DND-41 (cell line): ENCODE results near the gene CEP41.

Source experiments
- ATAC-seq: fragments of 200-7000 bp; cut with Tn5 transposase; 3 replicates; pipeline ENCODE4 v1.9.1; 2021; ENCODE audit warnings: low read depth; ENCODE audit not compliant: insufficient read depth
- DNase-seq: peaks from one replicate; pipeline ENCODE4 v3.0.0-alpha.2; 2020
- H2AFZ ChIP-seq: 2 replicates; pipeline ENCODE4 v1.6.0; 2012; ENCODE audit warnings: low read depth, low read length
- H3K27ac ChIP-seq: 2 replicates; pipeline ENCODE4 v1.5.1; 2012; ENCODE audit warnings: low read length, inconsistent platforms
- H3K27me3 ChIP-seq: fragments of 200-600 bp; sonication (generic); 2 replicates; pipeline ENCODE4 v1.6.0; 2012; ENCODE audit warnings: low read length, mild to moderate bottlenecking, inconsistent platforms; ENCODE audit not compliant: insufficient read depth, poor library complexity
- H3K36me3 ChIP-seq: 2 replicates; pipeline ENCODE4 v1.5.1; 2012; ENCODE audit warnings: low read length, inconsistent platforms; ENCODE audit not compliant: insufficient read depth
- H3K4me1 ChIP-seq: 2 replicates; pipeline ENCODE4 v1.5.1; 2012; ENCODE audit warnings: mild to moderate bottlenecking, low read length; ENCODE audit not compliant: insufficient read depth
- H3K4me2 ChIP-seq: 2 replicates; pipeline ENCODE4 v1.6.0; 2012; ENCODE audit warnings: mild to moderate bottlenecking, moderate library complexity, low read length, inconsistent platforms; ENCODE audit not compliant: insufficient read depth
- H3K4me3 ChIP-seq, 2 experiments: fragments of 200-600 bp in 1 of 2; shearing (Covaris generic) in 1 of 2; 2 replicates each; pipeline ENCODE4 v1.5.1; 2012 to 2016; ENCODE audit warnings: inconsistent platforms in 2 of 2, low read length in 2 of 2, mild to moderate bottlenecking in 2 of 2, low read depth in 1 of 2, moderate library complexity in 1 of 2
- H3K79me2 ChIP-seq: 2 replicates; pipeline ENCODE4 v1.6.0; 2012; ENCODE audit warnings: low read length, inconsistent platforms; ENCODE audit not compliant: insufficient read depth
- H3K9ac ChIP-seq: 2 replicates; pipeline ENCODE4 v1.6.0; 2012; ENCODE audit warnings: low read depth, mild to moderate bottlenecking, inconsistent platforms, low read length, moderate library complexity
- H3K9me3 ChIP-seq: 2 replicates; pipeline ENCODE4 v1.5.1; 2012; ENCODE audit warnings: low read length, moderate library complexity, mild to moderate bottlenecking, inconsistent platforms; ENCODE audit not compliant: insufficient read depth, severe bottlenecking
- H4K20me1 ChIP-seq: 2 replicates; pipeline ENCODE4 v1.6.0; 2012; ENCODE audit warnings: low read length; ENCODE audit not compliant: insufficient read depth
- EZH2 ChIP-seq: IDR thresholded peaks from 3 replicates; pipeline ENCODE4 v1.6.1; 2012; ENCODE audit warnings: borderline replicate concordance, low read depth, mild to moderate bottlenecking, moderate library complexity, low read length, inconsistent platforms; ENCODE audit not compliant: severe bottlenecking
- TF ChIP-seq, protein P1 (sequence below): IDR thresholded peaks from 2 replicates; pipeline ENCODE4 v1.5.1; 2012; ENCODE audit warnings: borderline replicate concordance, low read length, moderate library complexity, mild to moderate bottlenecking; ENCODE audit not compliant: poor library complexity, severe bottlenecking; ENCODE audit errors: extremely low read depth

The CEP41 gene

DNA sequence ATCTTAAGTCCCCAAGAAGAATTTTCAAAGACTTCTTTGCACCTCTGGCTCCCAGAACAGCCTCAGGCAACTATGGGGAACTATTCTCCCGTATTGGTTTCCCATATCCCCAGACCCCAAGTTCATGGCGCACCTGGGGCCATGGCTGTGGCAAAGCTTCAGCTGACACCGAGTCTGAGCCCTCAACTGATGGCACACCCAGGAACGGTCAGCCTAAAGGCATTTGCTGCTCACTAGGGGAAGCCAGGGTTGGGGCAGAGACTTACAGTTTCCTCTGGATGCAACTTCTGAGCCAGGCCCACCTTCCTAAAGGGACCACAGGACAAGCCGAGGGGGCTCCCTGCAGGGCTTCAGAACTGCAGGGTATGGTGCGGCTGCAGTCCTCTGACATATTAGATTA lies 74.3 kb downstream of the CEP41 start:
- Histone ChIP-seq H4K20me1 (no peaks in the 10 kb centered on the region), H3K27me3 (no peaks in the 10 kb centered on the region), H3K27ac (no peak overlapping the region), H3K36me3 (no peaks in the 10 kb centered on the region), H3K4me1 (no peaks in the 10 kb centered on the region), H3K4me2 (no peak overlapping the region), H3K4me3 (no peak overlapping the region), H3K79me2 (no peaks in the 10 kb centered on the region), H2AFZ (no peak overlapping the region), H3K9me3 (no peaks in the 10 kb centered on the region), H3K9ac (no peak overlapping the region)
- DNase-seq (no peak), ATAC-seq (no peak)
- TF ChIP-seq, protein P1, sequence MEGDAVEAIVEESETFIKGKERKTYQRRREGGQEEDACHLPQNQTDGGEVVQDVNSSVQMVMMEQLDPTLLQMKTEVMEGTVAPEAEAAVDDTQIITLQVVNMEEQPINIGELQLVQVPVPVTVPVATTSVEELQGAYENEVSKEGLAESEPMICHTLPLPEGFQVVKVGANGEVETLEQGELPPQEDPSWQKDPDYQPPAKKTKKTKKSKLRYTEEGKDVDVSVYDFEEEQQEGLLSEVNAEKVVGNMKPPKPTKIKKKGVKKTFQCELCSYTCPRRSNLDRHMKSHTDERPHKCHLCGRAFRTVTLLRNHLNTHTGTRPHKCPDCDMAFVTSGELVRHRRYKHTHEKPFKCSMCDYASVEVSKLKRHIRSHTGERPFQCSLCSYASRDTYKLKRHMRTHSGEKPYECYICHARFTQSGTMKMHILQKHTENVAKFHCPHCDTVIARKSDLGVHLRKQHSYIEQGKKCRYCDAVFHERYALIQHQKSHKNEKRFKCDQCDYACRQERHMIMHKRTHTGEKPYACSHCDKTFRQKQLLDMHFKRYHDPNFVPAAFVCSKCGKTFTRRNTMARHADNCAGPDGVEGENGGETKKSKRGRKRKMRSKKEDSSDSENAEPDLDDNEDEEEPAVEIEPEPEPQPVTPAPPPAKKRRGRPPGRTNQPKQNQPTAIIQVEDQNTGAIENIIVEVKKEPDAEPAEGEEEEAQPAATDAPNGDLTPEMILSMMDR = no peak
- TF ChIP-seq EZH2 = no peak

DNA sequence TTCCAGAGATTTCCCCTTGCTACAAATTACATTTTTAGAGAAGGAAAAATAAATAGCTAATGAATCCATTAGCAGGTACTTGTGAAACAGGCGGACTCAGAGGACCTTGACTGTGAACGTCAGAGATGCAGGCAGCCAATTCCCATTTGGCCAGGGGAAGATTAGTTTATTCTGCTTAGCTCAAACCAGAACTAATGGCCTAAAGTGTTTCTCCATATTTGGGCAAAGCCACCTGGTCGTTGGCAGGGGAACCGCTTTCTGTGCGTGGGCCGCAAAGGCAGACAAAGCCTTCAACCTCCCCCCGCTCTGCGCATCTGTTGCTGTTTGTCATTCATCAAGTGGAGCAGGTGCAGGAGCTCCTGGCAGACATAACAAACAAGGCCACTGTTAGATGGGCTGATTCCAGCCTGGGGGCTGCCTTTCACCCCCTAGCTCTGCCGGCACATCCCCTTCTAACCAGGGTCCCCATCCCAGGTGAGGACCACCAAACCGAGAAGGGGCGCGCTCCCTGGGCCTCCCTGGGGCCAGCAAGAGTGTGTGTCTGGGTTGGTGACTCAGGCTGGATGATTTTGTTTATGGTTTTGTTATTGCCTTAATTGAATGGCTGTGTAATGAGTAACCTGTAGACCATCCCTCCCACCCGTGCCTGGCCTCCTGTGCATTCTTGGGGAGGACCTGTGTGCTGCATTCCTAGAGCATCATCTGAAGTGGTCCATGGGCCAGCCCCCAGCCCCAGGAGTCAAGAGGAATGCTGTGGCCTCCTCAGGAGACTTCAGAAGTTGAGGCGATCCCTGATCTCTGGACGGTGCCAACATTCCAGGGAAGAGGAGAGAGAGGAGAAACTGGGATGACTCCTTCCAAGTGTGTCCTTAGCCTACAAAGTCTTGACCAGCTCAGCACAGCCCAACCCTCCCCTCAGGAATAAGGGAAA lies 75.0 kb downstream of the CEP41 start:
- Histone ChIP-seq H4K20me1 (no peaks in the 10 kb centered on the region), H3K4me3 (no peak overlapping the region), H3K27ac (no peak overlapping the region), H3K4me2 (no peak overlapping the region), H2AFZ (no peak overlapping the region), H3K4me1 (no peaks in the 10 kb centered on the region), H3K36me3 (no peaks in the 10 kb centered on the region), H3K27me3 (no peaks in the 10 kb centered on the region), H3K79me2 (no peaks in the 10 kb centered on the region), H3K9me3 (no peaks in the 10 kb centered on the region), H3K9ac (no peak overlapping the region)
- no peak for TF ChIP-seq EZH2
- TF ChIP-seq, protein P1 = no peak
- DNase-seq = no peak
- no peak for ATAC-seq

DNA sequence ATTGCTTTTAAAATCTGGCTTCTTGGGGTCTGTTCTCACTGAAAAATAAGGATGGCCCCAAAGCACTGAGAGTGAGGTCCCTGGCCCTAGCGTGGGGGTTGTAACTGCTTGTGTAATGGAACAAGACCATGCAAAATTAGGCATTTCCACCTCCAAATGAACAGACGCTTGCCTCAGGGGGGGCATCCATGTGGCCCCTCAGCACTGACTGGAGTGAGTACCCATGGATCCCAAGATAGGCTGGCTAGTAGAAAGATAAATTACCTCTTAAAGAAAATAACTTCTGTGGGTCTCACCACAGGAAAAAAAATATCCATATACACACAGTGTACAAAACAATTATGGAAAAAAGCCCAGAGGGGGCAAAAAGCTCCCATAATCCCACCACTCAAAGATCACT lies 75.7 kb downstream of the CEP41 start:
- H3K4me2 ChIP-seq = no peak overlapping the region
- no peaks in the 10 kb centered on the region for H3K4me1 ChIP-seq
- H3K36me3 ChIP-seq = no peaks in the 10 kb centered on the region
- no peak for DNase-seq
- H3K9me3 ChIP-seq = peaks cover 4% of the 10 kb centered on the region
- ATAC-seq = no peak
- no peak overlapping the region for H2AFZ ChIP-seq
- H3K4me3 ChIP-seq = no peak overlapping the region
- H4K20me1 ChIP-seq = no peaks in the 10 kb centered on the region
- TF ChIP-seq, protein P1 = no peak
- no peak for TF ChIP-seq EZH2
- no peaks in the 10 kb centered on the region for H3K27me3 ChIP-seq
- no peak overlapping the region for H3K9ac ChIP-seq
- no peaks in the 10 kb centered on the region for H3K79me2 ChIP-seq
- no peak overlapping the region for H3K27ac ChIP-seq
